OCI-LY1 (cell line): Measurements from ENCODE around the gene APBB1IP.

Experiments used
- EZH2 ChIP-seq: fragments of 200-600 bp; sonication (generic), shearing (Covaris generic); IDR thresholded peaks from 2 replicates; pipeline ENCODE4 v1.8.0; 2017; ENCODE audit warnings: borderline replicate concordance, mixed run types, mild to moderate bottlenecking, antibody characterized with exemption, low read length, moderate library complexity, mixed read lengths
- TF ChIP-seq, protein P1 (sequence below): fragments of 200-600 bp; sonication (generic), shearing (Covaris generic); IDR thresholded peaks from 2 replicates; pipeline ENCODE4 v1.5.1; 2017; ENCODE audit warnings: mild to moderate bottlenecking, antibody characterized with exemption, low read length, moderate library complexity, mixed read lengths

DNA sequence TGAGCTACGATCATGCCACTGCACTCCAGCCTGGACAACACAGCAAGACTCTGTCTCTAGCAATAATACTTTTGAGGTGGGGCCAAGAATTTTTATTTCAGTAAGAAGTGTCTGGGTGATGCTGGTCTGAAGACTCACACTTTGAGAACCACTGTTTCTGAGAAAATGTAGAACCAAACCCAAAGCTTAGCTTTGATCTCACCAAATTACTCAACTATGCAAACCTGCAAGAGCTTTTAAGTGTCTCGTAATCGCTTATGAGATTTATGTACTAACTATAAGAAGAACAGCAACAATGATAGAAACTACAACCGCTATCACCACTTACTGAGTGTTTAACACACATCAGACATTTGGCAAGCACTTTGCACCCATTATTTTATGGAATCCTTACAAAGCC lies 29.5 kb downstream of the APBB1IP start:
- TF ChIP-seq EZH2: no peak
- TF ChIP-seq, protein P1, sequence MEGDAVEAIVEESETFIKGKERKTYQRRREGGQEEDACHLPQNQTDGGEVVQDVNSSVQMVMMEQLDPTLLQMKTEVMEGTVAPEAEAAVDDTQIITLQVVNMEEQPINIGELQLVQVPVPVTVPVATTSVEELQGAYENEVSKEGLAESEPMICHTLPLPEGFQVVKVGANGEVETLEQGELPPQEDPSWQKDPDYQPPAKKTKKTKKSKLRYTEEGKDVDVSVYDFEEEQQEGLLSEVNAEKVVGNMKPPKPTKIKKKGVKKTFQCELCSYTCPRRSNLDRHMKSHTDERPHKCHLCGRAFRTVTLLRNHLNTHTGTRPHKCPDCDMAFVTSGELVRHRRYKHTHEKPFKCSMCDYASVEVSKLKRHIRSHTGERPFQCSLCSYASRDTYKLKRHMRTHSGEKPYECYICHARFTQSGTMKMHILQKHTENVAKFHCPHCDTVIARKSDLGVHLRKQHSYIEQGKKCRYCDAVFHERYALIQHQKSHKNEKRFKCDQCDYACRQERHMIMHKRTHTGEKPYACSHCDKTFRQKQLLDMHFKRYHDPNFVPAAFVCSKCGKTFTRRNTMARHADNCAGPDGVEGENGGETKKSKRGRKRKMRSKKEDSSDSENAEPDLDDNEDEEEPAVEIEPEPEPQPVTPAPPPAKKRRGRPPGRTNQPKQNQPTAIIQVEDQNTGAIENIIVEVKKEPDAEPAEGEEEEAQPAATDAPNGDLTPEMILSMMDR: no peak
